GM18870 (cell line): ENCODE results near the gene PPP4R3A.
A peak's percentile ranks its signal among the peaks of the same experiment; 100 is the strongest.
"Not testable (repeated sequence)": the region's sequence is repeated elsewhere in the genome, so short reads cannot be mapped to it uniquely, and the experiment has no call there.

Experiments
- ATAC-seq: cut with Tn5 transposase; IDR thresholded peaks from one replicate; pipeline ENCODE4 v1.9.1; 2021; ENCODE audit warnings: moderate library complexity; ENCODE audit not compliant: unreplicated experiment

PPP4R3A gene

DNA sequence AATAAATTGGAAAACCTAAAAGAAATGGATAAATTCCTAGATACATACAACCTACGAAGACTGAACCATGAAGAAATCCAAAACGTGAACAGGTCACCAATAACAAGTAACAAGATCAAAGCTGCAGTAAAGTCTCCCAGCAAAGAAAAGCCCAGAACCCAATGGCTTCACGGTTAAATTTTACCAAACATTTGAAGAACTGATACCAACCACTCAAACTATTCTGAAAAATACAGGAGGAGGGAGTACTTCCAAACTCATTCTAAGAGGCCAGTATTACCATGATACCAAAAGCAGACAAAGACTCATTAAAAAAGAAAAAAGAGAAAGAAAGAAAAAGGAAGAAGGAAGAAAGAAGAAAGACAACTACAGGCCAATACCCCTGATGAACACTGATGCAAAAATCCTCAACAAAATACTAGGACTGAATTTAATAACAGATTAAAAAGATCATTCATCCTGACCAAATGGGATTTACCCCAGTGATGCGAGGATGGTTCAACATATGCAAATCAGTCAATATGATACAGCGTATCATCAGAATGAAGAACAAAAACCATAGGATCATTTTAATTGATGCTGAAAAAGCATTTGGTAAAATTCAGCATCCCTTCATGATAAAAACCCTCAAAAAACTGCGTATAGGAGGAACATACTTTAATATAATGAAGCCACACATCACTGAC lies 65.6 kb downstream of the PPP4R3A start:
- ATAC-seq: no peak

GRCh38 chr14:91439345-91439744 lies 70.8 kb downstream of the PPP4R3A start:
- no peak for ATAC-seq

- ATAC-seq: no peak
Measured at GRCh38 chr14:91438845-91439244, 71.3 kb downstream of the PPP4R3A start.

GRCh38 chr14:91436266-91436665 lies 73.8 kb downstream of the PPP4R3A start:
- ATAC-seq: not testable (repeated sequence)

DNA sequence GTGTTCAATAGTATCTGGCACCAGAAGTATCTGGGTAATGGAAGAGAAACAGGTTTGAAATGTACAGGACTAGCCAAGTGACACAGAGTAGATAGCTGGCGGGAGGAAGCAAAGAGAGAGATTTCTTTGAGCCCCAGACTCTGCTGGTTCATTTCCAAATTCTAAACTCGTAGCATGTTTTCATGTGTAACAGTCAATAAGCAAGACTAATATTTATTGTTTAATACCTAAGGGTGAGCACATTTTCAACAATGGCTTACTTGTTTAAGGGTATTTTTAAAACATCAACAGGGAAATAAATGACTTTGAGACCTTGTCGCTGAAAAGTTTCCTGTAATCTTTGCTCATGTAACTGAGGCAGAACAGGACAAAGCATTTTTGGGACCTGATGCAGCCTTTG lies 80.7 kb downstream of the PPP4R3A start:
- ATAC-seq: no peak

GRCh38 chr14:91428931-91429330 lies 81.2 kb downstream of the PPP4R3A start:
- not testable (repeated sequence) for ATAC-seq

- ATAC-seq: not testable (repeated sequence)
Measured at GRCh38 chr14:91425531-91425944, 84.6 kb downstream of the PPP4R3A start.

GRCh38 chr14:91424813-91425530 lies 85.1 kb downstream of the PPP4R3A start:
- ATAC-seq: no peak

- ATAC-seq: no peak
Measured at GRCh38 chr14:91420686-91421085, 89.4 kb downstream of the PPP4R3A start.

- ATAC-seq: no peak
Measured at GRCh38 chr14:91419451-91419850, 90.7 kb downstream of the PPP4R3A start.

DNA sequence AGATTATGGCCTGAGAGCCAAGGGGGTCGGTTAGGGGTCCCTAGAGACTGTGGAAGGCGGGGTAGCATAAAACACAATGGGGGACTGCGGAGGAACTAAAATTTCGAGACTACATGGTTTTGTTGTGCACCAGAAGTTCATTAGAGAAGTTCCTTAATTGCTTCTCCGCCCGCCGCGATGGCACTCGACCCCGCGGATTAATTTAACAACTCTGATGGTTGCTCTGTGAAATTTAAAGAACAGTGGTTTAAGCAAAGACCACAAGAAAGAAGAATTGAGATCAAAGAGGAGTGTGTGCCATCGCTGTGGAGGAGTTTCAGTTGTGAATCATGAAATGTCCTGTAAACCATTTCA lies 91.1 kb downstream of the PPP4R3A start:
- ATAC-seq: no peak

- ATAC-seq: no peak
Measured at GRCh38 chr14:91418387-91419043, 91.6 kb downstream of the PPP4R3A start.

GRCh38 chr14:91417983-91418386 lies 92.1 kb downstream of the PPP4R3A start:
- no peak for ATAC-seq

GRCh38 chr14:91417120-91417982 lies 92.8 kb downstream of the PPP4R3A start, which contains the start of gene CCDC88C:
Gene CCDC88C (minus strand): TSS chr14:91417820. CDS start chr14:91417690, 130 bp downstream.
- no peak for ATAC-seq

DNA sequence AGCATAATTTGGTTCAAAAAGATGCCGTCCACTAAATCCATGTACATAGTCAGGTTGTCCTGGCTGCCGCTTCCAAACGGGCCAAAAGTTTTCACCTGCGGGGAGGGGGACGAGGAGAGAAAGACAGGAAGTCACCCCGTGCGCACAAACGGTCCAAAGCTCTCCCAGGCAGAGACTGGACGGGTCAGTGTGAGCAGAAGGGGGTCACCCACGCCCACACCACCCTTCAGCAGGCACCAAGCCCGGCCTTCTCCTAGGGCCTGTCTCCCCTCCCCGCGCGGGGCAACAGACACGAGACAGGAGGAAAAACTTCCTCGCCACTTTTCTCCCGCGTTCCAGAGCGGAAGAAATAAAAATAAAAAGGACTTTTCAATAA lies 93.4 kb downstream of the PPP4R3A start:
- ATAC-seq: no peak

DNA sequence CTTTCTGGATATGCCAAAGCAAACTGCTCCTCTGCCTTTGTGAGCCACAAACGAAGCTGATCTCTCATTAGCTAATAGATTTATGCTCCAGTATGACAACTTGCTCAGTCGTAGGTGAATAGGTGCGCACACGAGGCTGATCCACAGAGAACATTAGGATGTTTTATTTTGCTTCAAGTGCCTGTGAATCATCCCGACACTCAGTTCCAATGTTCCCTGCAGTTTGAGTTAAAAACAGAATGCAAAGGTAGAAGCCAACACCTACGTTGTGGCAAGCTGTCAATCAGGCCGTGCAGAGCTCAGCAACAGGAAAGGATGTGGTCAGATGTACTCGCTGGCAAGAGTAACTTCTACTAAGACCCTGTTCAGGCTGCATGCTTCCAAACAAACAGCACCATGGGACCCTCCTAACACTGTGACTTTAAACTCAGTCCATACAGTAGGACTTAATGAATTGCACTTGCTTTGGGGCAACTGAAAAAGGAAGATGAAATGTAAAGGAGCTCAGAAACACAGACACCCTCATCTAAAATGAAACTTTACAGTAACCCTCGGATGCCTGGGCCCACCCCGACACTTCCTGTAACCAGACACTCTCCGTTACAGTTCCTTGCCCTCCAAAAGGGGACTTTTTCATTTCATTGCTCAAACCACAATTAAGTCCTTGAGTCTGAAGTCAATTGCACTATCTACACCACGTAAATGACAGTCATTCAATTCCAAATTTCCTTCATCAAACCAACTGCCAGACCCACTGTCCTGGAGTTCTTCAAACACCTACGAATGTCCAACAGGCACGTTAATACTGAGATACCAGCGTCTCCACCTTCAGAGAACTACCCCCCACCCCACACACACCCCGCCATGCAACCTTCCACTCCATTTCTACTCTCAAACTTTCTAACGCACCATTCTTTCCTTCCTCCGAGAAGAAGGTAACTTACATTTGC lies 94.0 kb downstream of the PPP4R3A start:
- peak; percentile 58 for ATAC-seq

GRCh38 chr14:91414475-91414833 lies 95.7 kb downstream of the PPP4R3A start:
- ATAC-seq: no peak

- no peak for ATAC-seq
Measured at GRCh38 chr14:91413547-91414474, 96.3 kb downstream of the PPP4R3A start.

DNA sequence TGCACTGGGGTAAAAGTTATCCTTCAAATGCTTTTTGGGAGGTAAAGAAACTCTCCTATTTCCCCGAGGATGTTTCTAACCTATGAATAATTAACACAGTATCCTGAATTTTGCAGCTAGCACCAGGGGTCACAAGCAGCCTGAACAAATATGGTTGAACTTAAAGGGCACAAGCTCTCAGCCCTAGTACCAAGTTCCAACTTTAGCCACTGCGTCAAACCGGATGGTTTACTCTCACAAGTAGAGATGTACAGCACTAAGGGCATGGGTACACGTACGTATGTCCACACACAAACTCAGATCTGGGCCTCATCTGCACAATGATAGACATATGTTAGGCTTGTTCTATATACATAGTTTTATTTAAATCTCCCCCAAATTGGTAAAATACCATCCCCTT lies 97.2 kb downstream of the PPP4R3A start:
- ATAC-seq: no peak
